ENCODE results near the gene HNRNPH3. TPM values are rescaled to one million over a fixed set of nuclear protein-coding genes. Genes with fewer than 3 reads are reported as not detected.

Gene HNRNPH3
- total RNA-seq, 1 donor from 2014 or later, result 140 TPM

DNA sequence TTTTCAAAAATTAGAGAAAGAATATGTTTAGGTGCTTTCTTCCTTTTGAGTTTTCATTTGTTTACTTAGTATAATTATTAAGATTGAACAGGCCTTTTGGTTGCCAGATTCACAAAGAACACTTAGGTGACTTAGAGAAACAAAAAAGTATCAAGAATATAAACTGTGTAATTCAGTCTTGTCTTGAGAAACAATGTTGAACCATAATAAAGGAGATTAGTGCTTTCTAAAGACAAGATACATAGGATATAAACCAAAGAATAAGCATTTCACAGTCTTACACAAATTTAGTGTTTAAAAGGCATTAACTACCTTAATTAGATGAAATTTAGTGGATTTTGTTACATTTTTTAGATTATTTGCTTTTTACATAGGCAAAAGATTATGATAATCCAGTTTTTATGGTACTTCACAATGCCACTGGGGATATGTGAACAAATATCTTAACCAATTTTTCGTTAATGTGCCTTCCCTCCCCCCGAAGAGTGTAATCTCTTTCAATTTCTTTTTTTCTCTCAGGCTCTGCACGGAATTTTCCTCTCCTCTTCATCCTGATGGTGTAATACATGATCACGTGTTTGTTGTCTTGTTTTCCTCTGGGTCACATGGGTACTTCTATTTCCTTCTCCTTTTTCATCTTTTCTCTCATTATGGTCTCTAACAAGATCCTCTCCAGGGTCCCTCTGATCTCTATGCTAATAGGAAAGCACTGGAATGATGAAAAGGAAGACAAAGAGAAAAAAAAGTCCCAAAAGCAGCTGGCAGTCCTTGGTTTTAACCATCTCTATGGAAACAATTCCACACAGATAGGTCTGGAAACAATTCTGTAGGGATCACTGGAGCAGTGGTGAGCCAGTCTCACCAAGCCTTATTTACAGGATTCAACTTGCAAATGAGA lies 3.7 kb upstream of the HNRNPH3 start:
- intact Hi-C loops (cut with DNase I), result no loop called here
- ATAC-seq (peak; percentile 28), DNase-seq (ENCODE audit: low spot score) (no peak)

DNA sequence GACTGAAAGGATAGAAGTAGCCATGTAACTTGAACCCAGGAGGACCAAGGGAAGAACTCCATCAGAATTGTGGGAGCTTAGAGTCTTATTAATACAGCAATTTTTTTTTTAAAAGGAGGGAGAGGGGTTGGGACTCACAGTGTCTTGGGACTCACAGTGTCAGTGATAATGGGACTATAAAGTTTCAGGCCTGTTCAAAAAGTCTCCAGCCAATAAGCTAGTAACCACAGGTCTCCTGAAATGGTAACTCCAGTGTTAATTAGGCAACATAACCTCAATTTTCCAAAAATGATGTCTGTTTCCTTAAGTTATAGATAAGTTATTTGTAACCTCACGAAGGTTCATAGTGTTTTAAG lies 2.4 kb upstream of the HNRNPH3 start:
- no peak for ATAC-seq
- intact Hi-C loops (cut with DNase I), result no loop called here
- no peak for DNase-seq (ENCODE audit: low spot score)

DNA sequence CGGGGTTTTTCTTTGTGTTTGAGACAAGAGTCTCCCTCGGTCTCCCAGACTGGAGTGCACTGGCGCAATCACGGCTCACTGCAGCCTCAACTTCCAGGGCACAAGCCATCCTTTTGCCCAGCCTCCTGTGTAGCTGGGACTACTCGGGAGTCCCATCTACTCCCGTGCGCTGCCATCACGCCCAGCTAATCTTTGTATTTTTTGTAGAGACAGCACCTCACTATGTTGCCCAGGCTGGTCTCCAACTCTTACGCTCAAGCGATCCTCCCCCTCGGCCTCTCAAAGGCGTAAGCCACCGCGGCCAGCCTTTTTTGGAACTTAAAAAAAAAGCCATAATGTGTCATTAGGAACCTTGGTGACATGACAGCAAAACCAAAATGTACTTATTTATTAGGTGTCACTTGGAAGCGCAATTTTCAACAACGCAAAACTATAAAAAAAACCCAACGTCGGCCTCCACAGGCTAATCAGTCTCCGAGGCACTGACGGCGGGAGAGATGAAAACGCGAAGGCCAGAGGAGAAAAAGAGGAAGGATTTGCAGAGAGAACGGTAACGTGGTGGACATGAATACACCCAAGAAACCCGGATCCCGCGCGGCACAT lies 911 bp upstream of the HNRNPH3 start:
- peak; percentile 59 for DNase-seq (ENCODE audit: low spot score)
- intact Hi-C loops (cut with DNase I), result no loop called here
- peak; percentile 1 for ATAC-seq

GRCh38 chr10:68332259-68333057 lies 594 bp downstream of the HNRNPH3 start, which contains the start of gene PBLD:
PBLD (minus strand) TSS chr10:68332928; CDS start chr10:68306844, 26,084 bp downstream.
- peak; percentile 49 for ATAC-seq
- peak; percentile 82 for DNase-seq (ENCODE audit: low spot score)
- intact Hi-C loops (cut with DNase I), result no loop called here

GRCh38 chr10:68333058-68333395 lies 1.2 kb downstream of the HNRNPH3 start:
- DNase-seq (ENCODE audit: low spot score), result no peak
- intact Hi-C loops (cut with DNase I), result no loop called here
- no peak for ATAC-seq

GRCh38 chr10:68333440-68334431 lies 1.9 kb downstream of the HNRNPH3 start:
- DNase-seq (ENCODE audit: low spot score), result no peak
- intact Hi-C loops (cut with DNase I), result no loop called here
- ATAC-seq, result no peak

- ATAC-seq (no peak), DNase-seq (ENCODE audit: low spot score) (no peak)
- intact Hi-C loops (cut with DNase I), result no loop called here
Measured at GRCh38 chr10:68334672-68335467, 3.0 kb downstream of the HNRNPH3 start.

GRCh38 chr10:68336754-68337351 lies 5.0 kb downstream of the HNRNPH3 start:
- intact Hi-C loops (cut with DNase I), result no loop called here
- ATAC-seq, result no peak
- no peak for DNase-seq (ENCODE audit: low spot score)

DNA sequence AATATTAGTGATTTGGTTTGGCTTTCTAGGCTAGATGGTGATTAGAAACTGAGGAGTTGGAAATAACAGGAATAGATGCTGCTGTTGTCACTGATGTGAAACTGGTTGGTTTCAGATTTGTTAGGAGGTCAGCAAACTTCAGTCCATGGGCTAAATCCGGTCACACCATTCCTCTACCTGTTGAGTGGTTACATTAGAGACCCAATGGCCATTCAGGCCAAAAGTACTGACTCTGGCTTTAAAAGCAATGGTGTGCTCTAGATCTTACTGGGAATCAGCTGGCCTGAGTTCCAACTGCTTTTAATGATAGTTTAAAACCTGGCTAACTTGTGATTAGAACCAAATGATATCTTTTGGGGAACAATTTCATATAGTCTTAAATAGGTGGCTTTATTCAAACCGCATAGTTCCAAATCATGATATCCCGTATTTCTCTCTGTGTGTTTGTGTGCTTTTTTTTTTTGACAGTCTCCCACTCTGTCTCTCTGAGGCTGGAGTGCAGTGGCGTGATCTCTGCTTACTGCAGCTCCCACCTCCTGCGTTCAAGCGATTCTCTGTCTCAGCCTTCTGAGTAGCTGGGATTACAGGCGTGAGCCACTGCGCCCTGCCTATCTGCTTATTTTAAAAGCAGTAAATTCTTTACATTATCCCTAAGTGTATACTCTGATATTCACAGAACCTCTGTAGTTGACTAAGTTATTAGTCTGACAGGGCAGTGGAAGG lies 8.7 kb downstream of the HNRNPH3 start:
- intact Hi-C loops (cut with DNase I), result no loop called here
- no peak for ATAC-seq

GRCh38 chr10:68342909-68343516 lies 11.1 kb downstream of the HNRNPH3 start:
- DNase-seq (ENCODE audit: low spot score), result no peak
- ATAC-seq, result no peak
- intact Hi-C loops (cut with DNase I), result no loop called here

More for the DNA sequence above, 8.7 kb downstream of the HNRNPH3 start:
- no peak for DNase-seq (ENCODE audit: low spot score)

- no peak for ATAC-seq
- no peak for DNase-seq (ENCODE audit: low spot score)
- intact Hi-C loops (cut with DNase I), result no loop called here
Measured at GRCh38 chr10:68345621-68346020, 13.8 kb downstream of the HNRNPH3 start.

DNA sequence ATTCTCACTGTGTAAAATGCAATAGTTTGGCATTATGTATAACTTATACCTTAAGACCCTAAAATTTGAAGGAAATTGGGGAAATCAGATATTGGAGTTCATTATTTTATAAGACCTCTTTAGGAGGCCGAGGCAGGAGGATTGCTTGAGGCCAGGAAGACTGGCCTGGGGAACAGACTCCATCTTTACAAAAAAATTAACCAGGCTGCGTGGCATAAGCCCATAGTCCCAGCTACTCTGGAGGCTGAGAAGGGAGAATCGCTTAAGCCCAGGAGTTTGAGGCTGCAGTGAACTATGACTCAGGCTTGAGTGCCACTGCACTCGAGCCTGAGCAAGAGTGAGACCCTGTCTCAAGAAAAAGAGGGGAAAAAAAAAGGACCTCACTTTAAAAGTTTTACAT lies 14.9 kb downstream of the HNRNPH3 start:
- intact Hi-C loops (cut with DNase I), result no loop called here
- ATAC-seq (no peak), DNase-seq (ENCODE audit: low spot score) (no peak)

- ATAC-seq (no peak), DNase-seq (ENCODE audit: low spot score) (no peak)
- intact Hi-C loops (cut with DNase I), result no loop called here
Measured at GRCh38 chr10:68348265-68348741, 16.4 kb downstream of the HNRNPH3 start.

- ATAC-seq, result no peak
- DNase-seq (ENCODE audit: low spot score), result no peak
Measured at GRCh38 chr10:68353537-68353936, 21.7 kb downstream of the HNRNPH3 start.

GRCh38 chr10:68359189-68359588 lies 27.3 kb downstream of the HNRNPH3 start:
- DNase-seq (ENCODE audit: low spot score) (no peak), ATAC-seq (no peak)
- intact Hi-C loops (cut with DNase I), result no loop called here

More at GRCh38 chr10:68353537-68353936, 21.7 kb downstream of the HNRNPH3 start:
- intact Hi-C loops (cut with DNase I), result no loop called here

DNA sequence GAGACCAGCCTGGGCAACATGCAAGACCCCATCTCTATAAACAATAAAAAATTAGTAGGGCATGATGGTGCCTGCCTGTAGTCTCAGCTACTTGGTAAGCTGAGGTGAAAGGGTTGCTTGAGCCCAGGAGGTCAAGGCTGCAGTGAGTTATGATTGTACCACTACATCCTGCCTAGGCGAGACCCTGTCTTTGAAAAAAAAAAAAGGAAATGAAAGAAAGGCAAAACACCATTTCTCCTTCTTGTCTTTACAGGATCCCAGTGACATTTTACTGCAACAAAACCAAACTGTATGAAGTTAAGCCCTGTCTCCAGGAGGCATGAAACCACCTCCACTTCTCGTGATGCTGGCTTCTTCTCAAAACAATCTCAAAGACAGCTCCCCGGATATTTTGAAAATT lies 30.7 kb downstream of the HNRNPH3 start:
- DNase-seq (ENCODE audit: low spot score) (no peak), ATAC-seq (no peak)
- intact Hi-C loops (cut with DNase I), result no loop called here
